Esophagus muscularis mucosa (tissue), 4 donors: ENCODE data around the gene XRCC4. TPM values are rescaled to one million over a fixed set of nuclear protein-coding genes. Genes with fewer than 3 reads are reported as not detected.

Experiments used
- DNase-seq: peaks from one replicate; pipeline ENCODE4 v3.0.0-alpha.2; 2017; ENCODE audit errors: extremely low spot score
- H3K27ac ChIP-seq, 4 donors: fragments of 200-600 bp; sonication (generic); replicated peaks in 1 of 4; 1 replicate in 3 of 4; 2 replicates in 1 of 4; pipeline ENCODE4 v1.5.1; 2016 to 2019; ENCODE audit warnings: mild to moderate bottlenecking in 1 of 4
- H3K27me3 ChIP-seq, 4 donors: fragments of 200-600 bp; sonication (generic); one replicate each; pipeline versions ENCODE4 v1.5.1 to v1.6.0; 2016 to 2019
- H3K36me3 ChIP-seq, 4 donors: fragments of 200-600 bp; sonication (generic); one replicate each; pipeline ENCODE4 v1.5.1; 2016 to 2019
- H3K4me1 ChIP-seq, 4 donors: fragments of 200-600 bp; sonication (generic); one replicate each; pipeline ENCODE4 v1.5.1; 2016 to 2019
- H3K4me3 ChIP-seq, 4 donors: fragments of 200-600 bp; sonication (generic); 1 replicate in 2 of 4; 2 replicates in 2 of 4; pipeline ENCODE4 v1.5.1; 2016 to 2019; ENCODE audit warnings: mild to moderate bottlenecking in 4 of 4, moderate library complexity in 1 of 4
- H3K9me3 ChIP-seq, 4 donors: fragments of 200-600 bp; sonication (generic); 1 replicate in 3 of 4; 2 replicates in 1 of 4; pipeline ENCODE4 v1.5.1; 2016 to 2019
- CTCF ChIP-seq, 3 experiments: fragments of 200-600 bp in 2 of 3; fragments of 450-650 bp in 1 of 3; sonication (generic) in 2 of 3; IDR thresholded peaks; one replicate each; pipeline ENCODE4 v1.5.1; 2017 to 2019; ENCODE audit warnings: antibody characterized with exemption in 3 of 3, mild to moderate bottlenecking in 2 of 3, moderate library complexity in 1 of 3
- EP300 ChIP-seq: sonication (generic); formaldehyde crosslinking; IDR thresholded peaks from one replicate; pipeline ENCODE4 v1.6.1; 2017; ENCODE audit warnings: antibody characterized with exemption
- POLR2A ChIP-seq: fragments of 450-650 bp; IDR thresholded peaks from one replicate; pipeline ENCODE4 v1.6.1; 2017; ENCODE audit warnings: antibody characterized with exemption, moderate library complexity, mild to moderate bottlenecking, low read depth
- POLR2AphosphoS5 ChIP-seq, 2 donors: sonication (generic); formaldehyde crosslinking; IDR thresholded peaks; one replicate each; pipeline ENCODE4 v1.6.1; 2017; ENCODE audit warnings: antibody characterized with exemption in 2 of 2
- WGBS: methylation state at CpG from one replicate; pipeline ENCODE4 v1.1.5; 2018; 5-methylcytosine and 5-hydroxymethylcytosine counted together
- intact Hi-C: fragments of 100-400 bp; cut with DNase I; formaldehyde crosslinking; loops from one replicate; pipeline ENCODE4 v1.15.1; 2023
- total RNA-seq, 4 donors: library from RNA; depleted of rRNA; stranded (reverse); fragments of >200 nt; gene quantifications; one replicate each; pipeline versions ENCODE4 v1.1.0 to v1.2.1, GENCODE V29; 2016

XRCC4 gene
- total RNA-seq, 4 donors from 2014 or later: 4.5 to 7.1 (median 5.3) TPM

DNA sequence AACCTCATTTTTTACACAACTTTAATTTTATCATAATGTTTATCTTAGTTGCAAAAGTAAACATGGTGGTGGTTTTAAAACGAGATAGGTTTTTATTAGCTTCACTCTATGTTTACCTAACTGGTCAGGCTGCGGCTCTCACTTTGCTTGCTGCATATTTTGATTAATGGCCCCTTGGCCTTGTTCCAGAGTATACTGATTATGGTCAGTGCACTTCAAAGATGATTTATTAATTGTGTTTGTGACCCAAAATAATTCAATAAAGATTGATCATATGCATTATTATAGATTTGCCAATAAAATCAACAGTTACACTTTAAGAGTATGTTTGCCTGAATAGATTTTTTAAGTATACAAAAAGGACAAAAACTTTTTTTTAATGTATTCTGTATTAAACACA, 188.0 kb downstream of the XRCC4 start:
- intact Hi-C loops: no loop called here
- TF ChIP-seq POLR2A (no peak), EP300 (no peak), POLR2AphosphoS5 (IDR thresholded peaks at IDR 0.05) (no peak), CTCF (IDR thresholded peaks at IDR 0.05) (no peak)
- H3K27ac ChIP-seq: no peak overlapping the region
- no peaks in the 10 kb centered on the region for H3K36me3 ChIP-seq
- no peaks in the 10 kb centered on the region for H3K4me1 ChIP-seq
- 32% methylated on average over 2 of the region's 2 CpGs for WGBS
- no peaks in the 10 kb centered on the region for H3K27me3 ChIP-seq
- no peak overlapping the region for H3K4me3 ChIP-seq
- no peaks in the 10 kb centered on the region for H3K9me3 ChIP-seq
- DNase-seq: no peak

DNA sequence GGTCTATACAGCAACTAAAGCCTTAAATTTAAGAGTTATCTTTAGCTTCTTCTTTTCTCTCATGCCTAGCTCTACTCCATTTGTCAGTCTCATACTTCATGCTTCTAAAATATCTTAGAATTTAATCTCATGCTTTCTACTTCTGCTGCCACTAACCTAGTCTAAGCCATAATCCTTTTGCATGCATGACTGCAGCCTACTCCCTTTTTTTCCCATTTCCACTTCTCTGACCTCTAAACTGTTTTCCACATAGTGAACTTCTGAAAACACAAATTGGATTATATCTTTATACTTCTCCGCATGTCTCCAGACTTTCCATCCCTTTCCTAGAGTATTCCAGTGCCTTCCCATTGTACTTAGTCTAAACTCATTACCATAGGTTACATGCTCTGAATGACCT, 193.0 kb downstream of the XRCC4 start:
- H3K4me1 ChIP-seq: no peaks in the 10 kb centered on the region
- no peak overlapping the region for H3K27ac ChIP-seq
- intact Hi-C loops: no loop called here
- no peak overlapping the region for H3K4me3 ChIP-seq
- TF ChIP-seq POLR2AphosphoS5 (IDR thresholded peaks at IDR 0.05) (no peak), CTCF (IDR thresholded peaks at IDR 0.05) (no peak), EP300 (no peak), POLR2A (no peak)
- H3K27me3 ChIP-seq: no peaks in the 10 kb centered on the region
- no peaks in the 10 kb centered on the region for H3K36me3 ChIP-seq
- peaks cover 0 to 5% (median 0%) of the 10 kb centered on the region in 4 donors for H3K9me3 ChIP-seq
- no peak for DNase-seq
- 100% methylated on average over 1 of the region's 1 CpG for WGBS

- H3K4me1 ChIP-seq: no peaks in the 10 kb centered on the region
- no peak overlapping the region for H3K4me3 ChIP-seq
- H3K36me3 ChIP-seq: no peaks in the 10 kb centered on the region
- peaks cover 0 to 5% (median 0%) of the 10 kb centered on the region in 4 donors for H3K9me3 ChIP-seq
- H3K27me3 ChIP-seq: no peaks in the 10 kb centered on the region
- DNase-seq: no peak
- TF ChIP-seq EP300 (no peak), POLR2AphosphoS5 (IDR thresholded peaks at IDR 0.05) (no peak)
- 83% methylated on average over 4 of the region's 4 CpGs for WGBS
- intact Hi-C loops: no loop called here
- H3K27ac ChIP-seq: no peak overlapping the region
Observed at GRCh38 chr5:83277154-83277553, 199.8 kb downstream of the XRCC4 start.

DNA sequence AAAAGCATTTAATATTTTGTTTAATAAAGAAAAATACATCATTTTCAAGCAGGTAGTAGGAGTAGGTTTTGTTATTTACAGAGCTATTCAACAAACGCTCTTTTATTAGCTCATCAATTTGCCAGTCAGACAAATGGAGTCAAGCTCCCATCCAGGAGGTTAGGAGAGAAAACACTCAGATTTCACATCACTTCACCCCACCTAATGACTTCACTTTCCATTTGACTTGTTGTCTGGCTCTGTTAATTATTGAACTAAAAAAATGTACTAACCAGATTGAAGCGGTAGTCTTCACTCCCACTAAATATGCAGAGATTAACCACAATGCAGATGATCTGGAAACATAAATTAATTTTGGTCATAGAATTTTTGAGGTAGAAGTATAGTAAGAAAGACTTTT, 200.6 kb downstream of the XRCC4 start:
- Histone ChIP-seq H3K9me3 (peaks cover 0 to 5% (median 0%) of the 10 kb centered on the region in 4 donors), H3K4me3 (no peak overlapping the region), H3K27ac (no peak overlapping the region), H3K27me3 (no peaks in the 10 kb centered on the region), H3K36me3 (no peaks in the 10 kb centered on the region), H3K4me1 (no peaks in the 10 kb centered on the region)
- intact Hi-C loops: no loop called here
- no peak for DNase-seq
- 92% methylated on average over 2 of the region's 2 CpGs for WGBS
- TF ChIP-seq CTCF (IDR thresholded peaks at IDR 0.05) (no peak), POLR2AphosphoS5 (IDR thresholded peaks at IDR 0.05) (no peak), EP300 (no peak), POLR2A (no peak)

DNA sequence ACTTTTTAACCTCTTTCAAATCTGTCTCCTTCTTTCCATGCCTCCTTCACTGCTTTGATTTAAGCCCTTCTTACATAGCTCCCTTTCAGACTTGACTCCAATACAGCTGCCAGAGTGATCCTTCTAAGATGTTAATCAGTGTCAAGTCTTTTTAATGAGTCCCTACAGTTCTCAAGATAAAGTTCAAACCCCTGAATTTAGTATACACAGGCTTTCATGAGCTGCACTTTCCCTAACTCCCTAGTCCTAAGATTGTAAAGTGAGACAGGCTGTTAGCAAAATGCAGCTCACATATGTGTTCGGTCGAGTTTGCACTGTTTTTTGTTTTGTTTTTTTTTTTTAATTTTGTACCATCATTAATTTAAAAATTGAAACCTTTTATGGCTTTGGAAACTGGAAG, 203.8 kb downstream of the XRCC4 start:
- TF ChIP-seq EP300: no peak
- TF ChIP-seq POLR2A: no peak
- TF ChIP-seq POLR2AphosphoS5 (IDR thresholded peaks at IDR 0.05): no peak
- 89% methylated on average over 2 of the region's 2 CpGs for WGBS
- Histone ChIP-seq H3K27ac (no peak overlapping the region), H3K4me1 (no peaks in the 10 kb centered on the region), H3K4me3 (no peak overlapping the region), H3K27me3 (no peaks in the 10 kb centered on the region), H3K9me3 (no peaks in the 10 kb centered on the region), H3K36me3 (no peaks in the 10 kb centered on the region)
- intact Hi-C loops: no loop called here
- DNase-seq: no peak

DNA sequence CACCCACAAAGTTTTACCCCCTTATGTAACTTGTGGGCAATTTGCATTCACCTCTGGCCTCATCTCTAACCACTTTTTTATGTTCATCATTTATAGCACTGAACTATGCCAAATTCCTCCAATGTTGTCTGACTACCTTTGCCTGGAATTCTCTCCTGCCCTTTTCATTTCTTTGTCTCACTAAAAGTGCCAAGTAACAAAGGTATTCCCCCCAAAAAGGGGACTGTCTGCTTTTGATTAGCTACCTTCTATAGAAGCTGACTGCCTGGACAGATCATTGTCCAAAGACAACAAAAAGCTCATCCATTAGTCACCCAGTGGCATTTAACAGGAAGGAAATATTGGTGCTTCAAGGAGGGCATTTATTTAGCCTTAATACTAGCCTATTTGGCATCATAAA, 204.3 kb downstream of the XRCC4 start:
- H3K27ac ChIP-seq: no peak overlapping the region
- no peak for TF ChIP-seq EP300
- no peak for TF ChIP-seq POLR2A
- TF ChIP-seq POLR2AphosphoS5 (IDR thresholded peaks at IDR 0.05): no peak
- no peak for TF ChIP-seq CTCF (IDR thresholded peaks at IDR 0.05)
- no peaks in the 10 kb centered on the region for H3K4me1 ChIP-seq
- DNase-seq: no peak
- H3K4me3 ChIP-seq: no peak overlapping the region
- intact Hi-C loops: no loop called here
- H3K9me3 ChIP-seq: no peaks in the 10 kb centered on the region
- H3K36me3 ChIP-seq: no peaks in the 10 kb centered on the region
- H3K27me3 ChIP-seq: no peaks in the 10 kb centered on the region
